SK-N-MC (cell line): ENCODE data around the gene RAB7B.
"Not testable (repeated sequence)": the region's sequence is repeated elsewhere in the genome, so short reads cannot be mapped to it uniquely, and the experiment has no call there.

Source experiments
- DNase-seq: peaks from one replicate; pipeline ENCODE4 v3.0.0-alpha.2; 2011; ENCODE audit warnings: low read depth, low spot score
- H3K27ac ChIP-seq: fragments of 200-600 bp; sonication (generic); 2 replicates; pipeline ENCODE4 v1.5.1; 2016; ENCODE audit warnings: mixed run types
- H3K36me3 ChIP-seq: fragments of 200-600 bp; sonication (generic); 2 replicates; pipeline ENCODE4 v1.6.1; 2017; ENCODE audit warnings: antibody characterized with exemption, low read length, mixed read lengths; ENCODE audit not compliant: insufficient read depth
- H3K4me3 ChIP-seq: fragments of 200-600 bp; sonication (generic); 2 replicates; pipeline ENCODE4 v1.5.1; 2016
- H3K9ac ChIP-seq: fragments of 200-600 bp; sonication (generic); 2 replicates; pipeline ENCODE4 v1.8.0; 2017; ENCODE audit warnings: mixed run types, mixed read lengths; ENCODE audit not compliant: insufficient read length
- H3K9me3 ChIP-seq: fragments of 200-600 bp; sonication (generic); 2 replicates; pipeline ENCODE4 v1.6.1; 2017; ENCODE audit warnings: low read depth, mild to moderate bottlenecking, antibody characterized with exemption, low read length, moderate library complexity, mixed read lengths
- EZH2 ChIP-seq: fragments of 200-600 bp; sonication (generic); IDR thresholded peaks from one replicate; pipeline ENCODE4 v1.6.1; 2017; ENCODE audit warnings: antibody characterized with exemption
- FOXP2 ChIP-seq: optimal IDR thresholded peaks from 2 replicates; pipeline ENCODE3; 2011; ENCODE audit warnings: mild to moderate bottlenecking, moderate library complexity; ENCODE audit not compliant: insufficient read depth; ENCODE audit errors: extremely low read length, control extremely low read depth
- POLR2AphosphoS5 ChIP-seq: IDR thresholded peaks from 2 replicates; pipeline ENCODE4 v1.6.1; 2012; ENCODE audit warnings: mild to moderate bottlenecking, low read depth, low read length, borderline replicate concordance

RAB7B gene

GRCh38 chr1:206003854-206004800 lies 932 bp upstream of the RAB7B start:
- H3K9me3 ChIP-seq: no peaks in the 10 kb centered on the region
- H3K27ac ChIP-seq: no peak overlapping the region
- no peak for TF ChIP-seq EZH2
- no peak for TF ChIP-seq FOXP2
- H3K9ac ChIP-seq: no peak overlapping the region
- DNase-seq: no peak
- H3K36me3 ChIP-seq: no peaks in the 10 kb centered on the region
- H3K4me3 ChIP-seq: no peak overlapping the region

- H3K27ac ChIP-seq: no peak overlapping the region
- H3K9me3 ChIP-seq: no peaks in the 10 kb centered on the region
- H3K36me3 ChIP-seq: no peaks in the 10 kb centered on the region
- TF ChIP-seq POLR2AphosphoS5: no peak
- TF ChIP-seq FOXP2: no peak
- TF ChIP-seq EZH2: no peak
- no peak for DNase-seq
- H3K4me3 ChIP-seq: no peak overlapping the region
- H3K9ac ChIP-seq: no peak overlapping the region
These were observed 1.0 kb downstream of the RAB7B start for GRCh38 chr1:206002160-206002559.

DNA sequence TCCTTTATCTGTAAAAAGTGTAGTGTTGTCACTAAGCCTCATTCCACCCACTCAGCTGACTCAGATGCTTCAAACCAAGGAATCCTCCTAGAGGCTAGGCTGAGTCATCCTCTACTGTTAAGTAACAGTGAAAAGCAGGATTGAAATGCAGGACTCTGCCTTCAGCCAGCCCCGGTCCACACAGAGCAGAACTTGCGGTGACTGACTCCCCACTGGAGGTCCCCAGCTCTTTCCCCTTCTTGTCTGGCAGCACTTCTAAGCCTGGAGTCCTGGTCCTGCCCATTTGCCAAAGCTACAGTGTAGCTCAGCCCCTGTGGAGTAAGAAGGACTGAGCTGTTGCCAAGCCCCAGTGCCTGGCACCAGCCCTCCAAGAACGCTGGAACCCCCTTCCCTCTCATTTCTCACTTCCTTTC lies 1.7 kb downstream of the RAB7B start:
- no peak overlapping the region for H3K4me3 ChIP-seq
- H3K27ac ChIP-seq: no peak overlapping the region
- TF ChIP-seq FOXP2 (no peak), EZH2 (no peak), POLR2AphosphoS5 (no peak)
- DNase-seq: no peak
- H3K9ac ChIP-seq: no peak overlapping the region
- H3K9me3 ChIP-seq: no peaks in the 10 kb centered on the region
- H3K36me3 ChIP-seq: no peaks in the 10 kb centered on the region

- Histone ChIP-seq H3K27ac (no peak overlapping the region), H3K36me3 (no peaks in the 10 kb centered on the region), H3K4me3 (no peak overlapping the region), H3K9ac (no peak overlapping the region), H3K9me3 (no peaks in the 10 kb centered on the region)
- TF ChIP-seq FOXP2: no peak
- DNase-seq: no peak
These were observed 2.4 kb downstream of the RAB7B start for GRCh38 chr1:206000641-206001339.

- Histone ChIP-seq H3K9me3 (no peaks in the 10 kb centered on the region), H3K9ac (no peak overlapping the region), H3K36me3 (no peaks in the 10 kb centered on the region), H3K27ac (no peak overlapping the region), H3K4me3 (no peak overlapping the region)
- TF ChIP-seq POLR2AphosphoS5 (no peak), FOXP2 (no peak), EZH2 (no peak)
- DNase-seq: no peak
These were observed 4.5 kb downstream of the RAB7B start for GRCh38 chr1:205998457-205999241.

DNA sequence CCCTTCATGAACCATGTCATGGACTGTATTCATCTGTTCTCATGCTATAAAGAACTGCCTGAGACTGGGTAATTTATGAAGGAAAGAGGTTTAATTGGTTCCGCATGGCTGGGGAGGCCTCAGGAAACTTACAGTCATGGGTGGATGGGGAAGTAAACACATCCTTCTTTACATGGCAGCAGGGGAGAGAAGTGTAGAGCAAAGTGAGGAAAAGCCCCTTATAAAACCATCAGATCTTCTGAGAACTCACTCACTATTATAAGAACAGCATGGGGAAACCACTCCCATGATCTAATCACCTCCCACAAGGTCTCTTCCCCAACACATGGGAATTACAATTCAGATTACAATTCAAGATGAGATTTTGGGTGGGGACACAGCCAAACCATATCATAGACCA lies 6.6 kb downstream of the RAB7B start:
- not testable (repeated sequence) for H3K4me3 ChIP-seq, H3K9me3 ChIP-seq, H3K27ac ChIP-seq, DNase-seq, H3K9ac ChIP-seq, H3K36me3 ChIP-seq

- Histone ChIP-seq H3K36me3 (no peaks in the 10 kb centered on the region), H3K27ac (no peak overlapping the region), H3K4me3 (no peak overlapping the region), H3K9me3 (no peaks in the 10 kb centered on the region), H3K9ac (no peak overlapping the region)
- no peak for TF ChIP-seq EZH2
- TF ChIP-seq POLR2AphosphoS5: no peak
- no peak for TF ChIP-seq FOXP2
- no peak for DNase-seq
These were observed 8.8 kb downstream of the RAB7B start for GRCh38 chr1:205994346-205994745.

GRCh38 chr1:205993068-205993467 lies 10.1 kb downstream of the RAB7B start:
- Histone ChIP-seq H3K9me3 (no peaks in the 10 kb centered on the region), H3K9ac (no peak overlapping the region), H3K36me3 (no peaks in the 10 kb centered on the region), H3K4me3 (no peak overlapping the region), H3K27ac (no peak overlapping the region)
- TF ChIP-seq FOXP2 (no peak), POLR2AphosphoS5 (no peak), EZH2 (no peak)
- no peak for DNase-seq
